ENCODE measurements around the gene MRGPRG.

Gene MRGPRG

GRCh38 chr11:3202305-3202704, 16.3 kb downstream of the MRGPRG start:
- Histone ChIP-seq H3K4me3 (ENCODE audit: low read depth, low read length) (no peak overlapping the region), H3K27me3 (ENCODE audit: control insufficient read depth, insufficient read depth, low read length) (peaks cover 29% of the 10 kb centered on the region), H3K4me1 (ENCODE audit: control insufficient read depth, insufficient read depth, low read length) (no peaks in the 10 kb centered on the region)

GRCh38 chr11:3201677-3202181, 16.9 kb downstream of the MRGPRG start:
- peaks cover 29% of the 10 kb centered on the region for H3K27me3 ChIP-seq (ENCODE audit: control insufficient read depth, insufficient read depth, low read length)
- H3K9me3 ChIP-seq (ENCODE audit: control insufficient read depth, insufficient read depth, low read length), result no peaks in the 10 kb centered on the region

More at GRCh38 chr11:3202305-3202704, 16.3 kb downstream of the MRGPRG start:
- Histone ChIP-seq H3K9ac (ENCODE audit: low read depth, low read length) (no peak overlapping the region), H3K36me3 (ENCODE audit: control insufficient read depth, insufficient read depth, low read length) (no peaks in the 10 kb centered on the region), H3K9me3 (ENCODE audit: control insufficient read depth, insufficient read depth, low read length) (no peaks in the 10 kb centered on the region)

GRCh38 chr11:3201112-3201581, 17.5 kb downstream of the MRGPRG start:
- H3K36me3 ChIP-seq (ENCODE audit: control insufficient read depth, insufficient read depth, low read length), result no peaks in the 10 kb centered on the region
- H3K4me1 ChIP-seq (ENCODE audit: control insufficient read depth, insufficient read depth, low read length), result no peaks in the 10 kb centered on the region
- no peak overlapping the region for H3K4me3 ChIP-seq (ENCODE audit: low read depth, low read length)
- peaks cover 24% of the 10 kb centered on the region for H3K27me3 ChIP-seq (ENCODE audit: control insufficient read depth, insufficient read depth, low read length)
- no peaks in the 10 kb centered on the region for H3K9me3 ChIP-seq (ENCODE audit: control insufficient read depth, insufficient read depth, low read length)
- no peak overlapping the region for H3K9ac ChIP-seq (ENCODE audit: low read depth, low read length)

More at GRCh38 chr11:3201677-3202181, 16.9 kb downstream of the MRGPRG start:
- H3K4me3 ChIP-seq (ENCODE audit: low read depth, low read length), result no peak overlapping the region
- H3K4me1 ChIP-seq (ENCODE audit: control insufficient read depth, insufficient read depth, low read length), result no peaks in the 10 kb centered on the region
- H3K36me3 ChIP-seq (ENCODE audit: control insufficient read depth, insufficient read depth, low read length), result no peaks in the 10 kb centered on the region
- H3K9ac ChIP-seq (ENCODE audit: low read depth, low read length), result no peak overlapping the region

GRCh38 chr11:3200388-3201111, 18.1 kb downstream of the MRGPRG start:
- Histone ChIP-seq H3K4me1 (ENCODE audit: control insufficient read depth, insufficient read depth, low read length) (no peaks in the 10 kb centered on the region), H3K36me3 (ENCODE audit: control insufficient read depth, insufficient read depth, low read length) (no peaks in the 10 kb centered on the region), H3K9ac (ENCODE audit: low read depth, low read length) (no peak overlapping the region), H3K4me3 (ENCODE audit: low read depth, low read length) (no peak overlapping the region), H3K27me3 (ENCODE audit: control insufficient read depth, insufficient read depth, low read length) (peaks cover 24% of the 10 kb centered on the region), H3K9me3 (ENCODE audit: control insufficient read depth, insufficient read depth, low read length) (no peaks in the 10 kb centered on the region)

- Histone ChIP-seq H3K36me3 (ENCODE audit: control insufficient read depth, insufficient read depth, low read length) (no peaks in the 10 kb centered on the region), H3K4me3 (ENCODE audit: low read depth, low read length) (no peak overlapping the region), H3K27me3 (ENCODE audit: control insufficient read depth, insufficient read depth, low read length) (peaks cover 20% of the 10 kb centered on the region), H3K4me1 (ENCODE audit: control insufficient read depth, insufficient read depth, low read length) (no peaks in the 10 kb centered on the region), H3K9ac (ENCODE audit: low read depth, low read length) (no peak overlapping the region), H3K9me3 (ENCODE audit: control insufficient read depth, insufficient read depth, low read length) (no peaks in the 10 kb centered on the region)
These were observed 18.9 kb downstream of the MRGPRG start for GRCh38 chr11:3199537-3200295.

- Histone ChIP-seq H3K4me1 (ENCODE audit: control insufficient read depth, insufficient read depth, low read length) (no peaks in the 10 kb centered on the region), H3K9ac (ENCODE audit: low read depth, low read length) (no peak overlapping the region), H3K9me3 (ENCODE audit: control insufficient read depth, insufficient read depth, low read length) (no peaks in the 10 kb centered on the region), H3K36me3 (ENCODE audit: control insufficient read depth, insufficient read depth, low read length) (no peaks in the 10 kb centered on the region), H3K4me3 (ENCODE audit: low read depth, low read length) (no peak overlapping the region), H3K27me3 (ENCODE audit: control insufficient read depth, insufficient read depth, low read length) (peaks cover 16% of the 10 kb centered on the region)
These were observed 19.8 kb downstream of the MRGPRG start for GRCh38 chr11:3198815-3199214.

- H3K4me3 ChIP-seq (ENCODE audit: low read depth, low read length), result no peak overlapping the region
- no peaks in the 10 kb centered on the region for H3K36me3 ChIP-seq (ENCODE audit: control insufficient read depth, insufficient read depth, low read length)
- H3K4me1 ChIP-seq (ENCODE audit: control insufficient read depth, insufficient read depth, low read length), result no peaks in the 10 kb centered on the region
- H3K9ac ChIP-seq (ENCODE audit: low read depth, low read length), result no peak overlapping the region
- peaks cover 13% of the 10 kb centered on the region for H3K27me3 ChIP-seq (ENCODE audit: control insufficient read depth, insufficient read depth, low read length)
- H3K9me3 ChIP-seq (ENCODE audit: control insufficient read depth, insufficient read depth, low read length), result no peaks in the 10 kb centered on the region
These were observed 20.6 kb downstream of the MRGPRG start for GRCh38 chr11:3197878-3198528.

GRCh38 chr11:3197044-3197695, 21.4 kb downstream of the MRGPRG start:
- H3K36me3 ChIP-seq (ENCODE audit: control insufficient read depth, insufficient read depth, low read length), result no peaks in the 10 kb centered on the region
- no peaks in the 10 kb centered on the region for H3K9me3 ChIP-seq (ENCODE audit: control insufficient read depth, insufficient read depth, low read length)
- no peak overlapping the region for H3K9ac ChIP-seq (ENCODE audit: low read depth, low read length)
- no peak overlapping the region for H3K4me3 ChIP-seq (ENCODE audit: low read depth, low read length)
- peaks cover 5% of the 10 kb centered on the region for H3K27me3 ChIP-seq (ENCODE audit: control insufficient read depth, insufficient read depth, low read length)
- no peaks in the 10 kb centered on the region for H3K4me1 ChIP-seq (ENCODE audit: control insufficient read depth, insufficient read depth, low read length)

- H3K4me1 ChIP-seq (ENCODE audit: control insufficient read depth, insufficient read depth, low read length), result no peaks in the 10 kb centered on the region
- no peaks in the 10 kb centered on the region for H3K27me3 ChIP-seq (ENCODE audit: control insufficient read depth, insufficient read depth, low read length)
These were observed 22.2 kb downstream of the MRGPRG start for GRCh38 chr11:3196161-3197043.

GRCh38 chr11:3195251-3196160, 23.1 kb downstream of the MRGPRG start:
- H3K27me3 ChIP-seq (ENCODE audit: control insufficient read depth, insufficient read depth, low read length), result no peaks in the 10 kb centered on the region
- H3K9ac ChIP-seq (ENCODE audit: low read depth, low read length), result no peak overlapping the region

More at GRCh38 chr11:3196161-3197043, 22.2 kb downstream of the MRGPRG start:
- no peak overlapping the region for H3K9ac ChIP-seq (ENCODE audit: low read depth, low read length)
- H3K4me3 ChIP-seq (ENCODE audit: low read depth, low read length), result no peak overlapping the region
- H3K9me3 ChIP-seq (ENCODE audit: control insufficient read depth, insufficient read depth, low read length), result no peaks in the 10 kb centered on the region
- no peaks in the 10 kb centered on the region for H3K36me3 ChIP-seq (ENCODE audit: control insufficient read depth, insufficient read depth, low read length)

More at GRCh38 chr11:3195251-3196160, 23.1 kb downstream of the MRGPRG start:
- Histone ChIP-seq H3K36me3 (ENCODE audit: control insufficient read depth, insufficient read depth, low read length) (no peaks in the 10 kb centered on the region), H3K9me3 (ENCODE audit: control insufficient read depth, insufficient read depth, low read length) (no peaks in the 10 kb centered on the region), H3K4me3 (ENCODE audit: low read depth, low read length) (no peak overlapping the region), H3K4me1 (ENCODE audit: control insufficient read depth, insufficient read depth, low read length) (no peaks in the 10 kb centered on the region)
